Erythroblast (primary cell): ENCODE results near the gene RNF112.

Source experiments
- DNase-seq, 2 experiments: peaks; one replicate each; lab custom pipeline; 2025; lab: John Stamatoyannopoulos, UW
- GATA1 ChIP-seq: IDR thresholded peaks from 2 replicates; pipeline ENCODE4 v1.6.1; 2011; ENCODE audit warnings: low read depth, mild to moderate bottlenecking, control low read depth, low read length, moderate library complexity
- POLR2A ChIP-seq: IDR thresholded peaks from 2 replicates; pipeline ENCODE4 v1.6.1; 2011; ENCODE audit warnings: mild to moderate bottlenecking, low read length

RNF112 gene

GRCh38 chr17:19464031-19465026 is 53.3 kb downstream of the RNF112 start:
- DNase-seq, result no peak
- TF ChIP-seq POLR2A (no peak), GATA1 (no peak)
